ENCODE data around the gene ATP7A.
"Not testable (repeated sequence)": the region's sequence is repeated elsewhere in the genome, so short reads cannot be mapped to it uniquely, and the experiment has no call there.

Gene ATP7A

DNA sequence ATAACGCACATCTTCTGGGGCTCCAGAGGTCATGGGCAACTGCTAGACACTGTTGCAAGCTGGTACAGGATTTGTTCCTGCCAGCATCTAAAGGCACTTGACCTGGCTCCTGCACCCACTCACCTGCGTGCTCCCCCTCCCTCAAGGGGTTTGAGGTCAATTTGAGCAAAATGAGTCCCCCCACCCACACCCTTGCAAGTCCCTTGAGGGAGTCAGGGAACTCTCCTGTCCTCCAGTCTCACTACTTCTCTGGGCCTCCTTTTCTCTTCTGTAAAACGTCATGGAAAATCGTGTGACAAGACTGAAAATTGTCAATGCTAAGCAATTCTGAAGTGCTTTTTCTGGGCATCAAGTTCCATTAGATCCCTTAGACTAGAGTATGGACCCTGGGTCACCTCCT lies 153.7 kb downstream of the ATP7A start:
- no peak overlapping the region for H3K27ac ChIP-seq
- no peak overlapping the region for H2AFZ ChIP-seq
- H3K4me2 ChIP-seq (ENCODE audit: low read length) = no peak overlapping the region

DNA sequence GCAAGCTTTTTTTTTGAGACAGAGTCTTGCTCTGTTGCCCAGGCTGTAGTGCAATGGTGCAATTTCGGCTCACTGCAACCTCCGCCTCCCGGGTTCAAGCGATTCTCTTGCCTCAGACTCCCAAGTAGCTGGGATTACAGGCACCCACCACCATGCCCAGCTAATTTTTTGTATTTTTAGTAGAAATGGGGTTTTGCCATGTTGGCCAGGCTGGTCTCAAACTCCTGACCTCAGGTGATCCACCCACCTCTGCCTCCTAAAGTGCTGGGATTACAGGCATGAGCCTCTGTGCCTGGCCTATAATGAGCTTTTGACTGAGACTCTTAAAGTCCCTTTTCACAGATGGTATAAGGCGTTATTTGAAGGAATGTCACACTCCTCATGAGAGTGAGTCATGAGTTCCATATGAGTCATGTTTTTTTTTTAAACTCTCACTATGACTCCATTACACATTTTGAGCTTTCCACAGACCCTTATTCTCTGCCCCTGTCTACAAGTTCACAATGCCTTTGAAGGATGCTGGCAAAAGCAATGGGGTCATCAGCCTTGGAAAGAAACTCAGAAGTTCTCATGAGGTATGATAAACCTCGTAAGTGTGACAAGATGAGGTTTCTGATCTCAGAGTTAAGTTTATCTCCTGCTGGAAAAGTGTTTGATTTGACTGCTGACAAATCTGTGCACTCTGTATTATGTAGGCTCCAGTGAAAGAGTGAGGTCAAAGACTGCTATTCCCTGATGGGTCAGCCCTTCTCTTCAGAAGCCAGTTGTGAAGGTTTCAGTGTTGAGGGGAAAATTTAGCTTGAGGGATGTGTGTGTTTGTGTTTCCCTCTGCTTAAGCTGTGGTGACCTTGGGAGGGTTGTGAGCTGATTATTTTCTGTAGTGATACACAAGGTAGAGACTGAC lies 154.5 kb downstream of the ATP7A start:
- not testable (repeated sequence) for H3K36me3 ChIP-seq (ENCODE audit: control insufficient read depth, insufficient read depth, low read length); H3K9ac ChIP-seq; H3K4me1 ChIP-seq; H3K27ac ChIP-seq; H2AFZ ChIP-seq; H3K9me3 ChIP-seq (ENCODE audit: control insufficient read depth, low read length); H3K27me3 ChIP-seq (ENCODE audit: control insufficient read depth, insufficient read depth, low read length); H3K79me2 ChIP-seq; H3K4me2 ChIP-seq (ENCODE audit: low read length); H3K4me3 ChIP-seq (ENCODE audit: low read depth, low read length)

More for the DNA sequence above, 153.7 kb downstream of the ATP7A start:
- TF ChIP-seq, protein P1, sequence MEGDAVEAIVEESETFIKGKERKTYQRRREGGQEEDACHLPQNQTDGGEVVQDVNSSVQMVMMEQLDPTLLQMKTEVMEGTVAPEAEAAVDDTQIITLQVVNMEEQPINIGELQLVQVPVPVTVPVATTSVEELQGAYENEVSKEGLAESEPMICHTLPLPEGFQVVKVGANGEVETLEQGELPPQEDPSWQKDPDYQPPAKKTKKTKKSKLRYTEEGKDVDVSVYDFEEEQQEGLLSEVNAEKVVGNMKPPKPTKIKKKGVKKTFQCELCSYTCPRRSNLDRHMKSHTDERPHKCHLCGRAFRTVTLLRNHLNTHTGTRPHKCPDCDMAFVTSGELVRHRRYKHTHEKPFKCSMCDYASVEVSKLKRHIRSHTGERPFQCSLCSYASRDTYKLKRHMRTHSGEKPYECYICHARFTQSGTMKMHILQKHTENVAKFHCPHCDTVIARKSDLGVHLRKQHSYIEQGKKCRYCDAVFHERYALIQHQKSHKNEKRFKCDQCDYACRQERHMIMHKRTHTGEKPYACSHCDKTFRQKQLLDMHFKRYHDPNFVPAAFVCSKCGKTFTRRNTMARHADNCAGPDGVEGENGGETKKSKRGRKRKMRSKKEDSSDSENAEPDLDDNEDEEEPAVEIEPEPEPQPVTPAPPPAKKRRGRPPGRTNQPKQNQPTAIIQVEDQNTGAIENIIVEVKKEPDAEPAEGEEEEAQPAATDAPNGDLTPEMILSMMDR (IDR thresholded peaks at IDR 0.05) = no peak
- H3K4me3 ChIP-seq (ENCODE audit: low read depth, low read length) = no peak overlapping the region
- no peaks in the 10 kb centered on the region for H3K4me1 ChIP-seq
- H3K9ac ChIP-seq = no peak overlapping the region
- H3K9me3 ChIP-seq (ENCODE audit: control insufficient read depth, low read length) = no peaks in the 10 kb centered on the region
- H3K27me3 ChIP-seq (ENCODE audit: control insufficient read depth, insufficient read depth, low read length) = no peaks in the 10 kb centered on the region
- no peaks in the 10 kb centered on the region for H3K36me3 ChIP-seq (ENCODE audit: control insufficient read depth, insufficient read depth, low read length)
- no peaks in the 10 kb centered on the region for H3K79me2 ChIP-seq

- H3K27ac ChIP-seq = no peak overlapping the region
- no peak overlapping the region for H3K4me3 ChIP-seq (ENCODE audit: low read depth, low read length)
- no peaks in the 10 kb centered on the region for H3K9me3 ChIP-seq (ENCODE audit: control insufficient read depth, low read length)
- no peaks in the 10 kb centered on the region for H3K4me1 ChIP-seq
- no peaks in the 10 kb centered on the region for H3K27me3 ChIP-seq (ENCODE audit: control insufficient read depth, insufficient read depth, low read length)
- no peaks in the 10 kb centered on the region for H3K79me2 ChIP-seq
- TF ChIP-seq, protein P1 (IDR thresholded peaks at IDR 0.05) = no peak
- H3K9ac ChIP-seq = no peak overlapping the region
- no peaks in the 10 kb centered on the region for H3K36me3 ChIP-seq (ENCODE audit: control insufficient read depth, insufficient read depth, low read length)
- H3K4me2 ChIP-seq (ENCODE audit: low read length) = no peak overlapping the region
- H2AFZ ChIP-seq = no peak overlapping the region
These were observed 155.6 kb downstream of the ATP7A start for GRCh38 chrX:78066110-78066509.

DNA sequence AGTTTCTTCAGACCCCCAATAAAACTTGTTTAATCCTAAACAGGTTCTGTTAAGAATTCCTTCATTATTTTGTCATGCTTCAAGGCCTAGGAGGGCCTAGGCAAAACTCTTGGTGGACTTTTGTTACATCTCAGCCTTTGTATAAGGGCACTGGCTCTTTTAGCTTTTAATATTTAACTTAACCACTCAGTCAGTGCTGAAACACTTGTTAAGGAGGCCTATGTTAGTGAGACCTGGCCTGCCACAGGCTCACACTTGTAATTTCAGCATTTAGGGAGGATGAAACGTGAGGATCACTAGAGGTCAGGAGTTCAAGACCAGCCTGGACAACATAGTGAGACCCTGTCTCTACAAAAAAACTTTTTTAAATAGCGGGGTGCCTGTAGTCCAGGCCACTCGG lies 160.8 kb downstream of the ATP7A start:
- Histone ChIP-seq H3K79me2 (no peaks in the 10 kb centered on the region), H3K9ac (no peak overlapping the region), H3K36me3 (ENCODE audit: control insufficient read depth, insufficient read depth, low read length) (no peaks in the 10 kb centered on the region), H3K27me3 (ENCODE audit: control insufficient read depth, insufficient read depth, low read length) (no peaks in the 10 kb centered on the region), H3K9me3 (ENCODE audit: control insufficient read depth, low read length) (no peaks in the 10 kb centered on the region), H2AFZ (no peak overlapping the region), H3K4me3 (ENCODE audit: low read depth, low read length) (no peak overlapping the region), H3K27ac (no peak overlapping the region), H3K4me2 (ENCODE audit: low read length) (no peak overlapping the region), H3K4me1 (no peaks in the 10 kb centered on the region)
- TF ChIP-seq, protein P1 (IDR thresholded peaks at IDR 0.05) = no peak

- not testable (repeated sequence) for H3K4me1 ChIP-seq; H3K4me3 ChIP-seq (ENCODE audit: low read depth, low read length); H3K36me3 ChIP-seq (ENCODE audit: control insufficient read depth, insufficient read depth, low read length); H2AFZ ChIP-seq; H3K27me3 ChIP-seq (ENCODE audit: control insufficient read depth, insufficient read depth, low read length); H3K9me3 ChIP-seq (ENCODE audit: control insufficient read depth, low read length); H3K27ac ChIP-seq; H3K9ac ChIP-seq; H3K79me2 ChIP-seq; H3K4me2 ChIP-seq (ENCODE audit: low read length)
These were observed 162.9 kb downstream of the ATP7A start for GRCh38 chrX:78073147-78074077.
